HG02943 (cell line): ENCODE measurements around the gene WFDC5.

Source experiments
- ATAC-seq: cut with Tn5 transposase; IDR thresholded peaks from one replicate; pipeline ENCODE4 v1.9.1; 2021; ENCODE audit warnings: mild to moderate bottlenecking, low read depth, moderate library complexity; ENCODE audit not compliant: unreplicated experiment

WFDC5 gene

DNA sequence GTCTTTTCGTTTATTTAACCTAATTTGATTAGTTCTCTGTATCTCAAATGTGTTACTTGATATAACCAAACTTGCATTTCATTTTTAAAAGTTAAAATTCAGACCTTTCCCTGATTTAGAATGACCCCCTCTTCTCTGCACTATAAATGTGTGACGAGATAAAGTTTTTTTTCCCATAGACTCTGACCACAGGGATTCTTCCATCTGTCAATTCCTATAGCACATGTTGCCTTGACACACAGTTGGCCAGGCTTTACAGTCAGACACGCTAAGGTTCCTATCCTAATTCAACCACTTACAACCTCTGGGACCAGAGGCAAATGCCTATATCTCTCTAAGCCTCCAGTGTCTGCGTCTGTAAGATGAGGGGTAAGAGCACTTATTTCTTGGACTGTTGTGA lies 54.7 kb downstream of the WFDC5 start:
- no peak for ATAC-seq
